NOMO-1 (cell line): Measurements from ENCODE around the gene UPF3A.
"Not testable (repeated sequence)": the region's sequence is repeated elsewhere in the genome, so short reads cannot be mapped to it uniquely, and the experiment has no call there.

Experiments
- DNase-seq, 2 experiments: peaks; one replicate each; lab custom pipeline; 2025; ENCODE audit not compliant: unreplicated experiment in 2 of 2; lab: John Stamatoyannopoulos, UW

UPF3A gene

DNA sequence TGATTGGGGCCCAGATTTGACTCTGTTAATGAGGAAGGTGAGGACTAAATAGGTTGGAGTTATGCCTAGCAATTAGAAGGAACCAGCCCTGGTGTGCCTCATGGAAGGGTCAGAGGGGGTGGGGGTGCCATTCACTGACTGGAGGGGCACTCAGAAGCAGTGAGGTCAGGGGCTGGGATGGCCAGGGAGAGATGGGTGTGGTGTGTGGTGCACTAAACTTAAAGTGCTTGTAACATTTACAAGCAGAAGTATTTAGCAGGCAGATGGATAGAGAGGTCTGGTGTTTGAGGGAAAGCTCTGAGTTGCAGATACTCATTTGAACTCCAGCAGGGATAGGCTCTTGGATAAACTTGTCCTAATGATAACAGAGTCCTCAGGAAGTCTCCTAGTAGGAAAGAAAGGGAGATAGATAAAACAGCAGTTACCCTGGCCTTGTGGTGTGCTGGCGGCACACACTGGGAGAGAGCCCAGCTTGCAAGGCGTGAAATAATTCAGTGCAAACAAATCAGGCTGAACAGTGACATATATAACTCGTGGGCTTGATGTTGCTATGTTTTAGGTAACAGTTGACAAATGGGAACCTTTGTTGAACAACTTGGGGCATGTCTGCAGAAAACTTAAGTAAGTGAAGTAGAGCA lies 20.0 kb upstream of the UPF3A start:
- DNase-seq, result no peak

DNA sequence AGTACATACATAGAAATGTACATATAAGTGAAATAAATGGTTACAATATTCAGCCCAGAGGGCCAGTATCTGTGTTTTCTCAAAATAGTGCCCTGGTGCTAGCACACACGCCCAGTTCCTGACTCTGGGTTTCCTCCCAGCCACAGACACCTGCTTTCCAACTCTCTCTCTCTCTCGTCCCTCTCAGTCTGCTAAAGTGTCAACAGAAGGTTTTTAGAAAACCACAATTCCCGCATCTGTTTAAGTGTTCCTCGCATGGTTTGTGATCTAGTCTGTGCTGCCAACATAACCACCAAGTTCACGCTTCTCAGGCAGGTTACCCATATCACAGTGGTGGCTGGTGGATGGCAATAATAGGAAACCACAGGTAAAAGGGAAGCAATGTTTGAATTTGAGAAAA lies 17.8 kb upstream of the UPF3A start:
- no peak for DNase-seq

GRCh38 chr13:114264313-114264712 lies 17.1 kb upstream of the UPF3A start:
- not testable (repeated sequence) for DNase-seq

GRCh38 chr13:114264886-114265611 lies 16.4 kb upstream of the UPF3A start:
- DNase-seq, result no peak

- DNase-seq, result no peak
Measured at GRCh38 chr13:114266241-114266640, 15.2 kb upstream of the UPF3A start.

DNA sequence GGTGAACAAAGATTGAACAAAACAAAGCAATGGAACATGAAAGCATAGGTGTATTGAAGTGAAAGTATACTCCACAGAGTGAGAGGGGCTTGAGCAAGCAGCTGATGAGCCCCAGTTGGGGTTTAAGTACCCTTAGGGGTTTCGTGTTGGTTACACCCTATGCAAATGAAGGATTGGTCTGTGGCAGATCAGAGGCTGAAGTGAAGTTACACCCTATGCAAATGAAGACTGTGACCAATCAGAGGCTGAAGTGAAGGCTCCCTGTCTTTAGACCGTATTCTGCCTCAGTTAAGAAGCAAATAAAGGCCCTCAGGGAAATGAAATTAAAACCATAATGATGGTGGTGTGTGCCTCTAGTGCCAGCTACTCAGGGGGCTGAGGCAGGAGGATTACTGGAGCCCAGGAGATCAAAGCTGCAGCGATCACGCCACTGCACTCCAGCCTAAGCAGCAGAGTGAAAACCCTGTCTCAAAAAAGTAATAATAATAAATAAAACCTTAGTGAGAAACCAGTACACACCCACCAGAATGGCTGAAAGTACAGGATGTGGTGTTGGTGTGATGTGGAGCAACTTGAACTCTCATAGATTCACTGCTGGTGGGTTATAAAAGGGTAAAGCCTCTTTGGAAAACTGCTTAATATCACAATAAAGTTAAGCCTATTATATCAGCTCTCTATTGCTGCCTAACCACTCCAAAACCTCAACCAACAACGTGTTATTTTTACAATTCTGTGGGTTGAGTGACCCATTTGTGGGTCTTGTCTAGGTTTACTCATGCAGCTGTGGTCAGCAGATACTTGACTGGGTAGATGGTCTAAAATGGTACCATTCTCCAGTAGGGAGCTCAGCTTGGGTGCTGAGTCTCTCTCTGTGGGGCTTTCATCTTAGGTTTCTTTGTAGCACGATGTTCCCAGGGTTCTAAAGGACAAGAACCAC lies 12.8 kb upstream of the UPF3A start:
- no peak for DNase-seq

DNA sequence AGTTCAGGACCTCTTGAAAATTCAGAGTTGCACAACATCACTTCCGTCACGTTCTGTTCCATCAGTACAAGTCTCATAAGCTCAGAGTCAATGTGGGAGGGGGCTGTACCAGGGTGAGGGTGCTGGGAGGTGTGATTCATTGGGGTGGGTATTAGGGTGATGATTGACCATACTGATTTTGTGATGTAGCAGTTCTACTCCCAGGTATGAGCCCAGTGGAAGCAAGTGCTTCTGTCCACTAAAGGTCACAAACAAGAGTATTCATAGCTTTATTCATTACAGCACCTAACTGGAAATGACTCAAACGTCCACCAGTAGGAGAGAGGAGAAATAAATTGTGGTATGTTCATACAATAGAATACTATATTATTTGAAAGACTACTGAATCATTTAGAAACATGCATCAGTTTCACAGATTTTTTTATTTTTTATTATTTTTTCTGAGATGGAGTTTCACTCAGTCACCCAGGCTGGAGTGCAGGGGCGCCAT lies 12.1 kb upstream of the UPF3A start:
- DNase-seq, result no peak

DNA sequence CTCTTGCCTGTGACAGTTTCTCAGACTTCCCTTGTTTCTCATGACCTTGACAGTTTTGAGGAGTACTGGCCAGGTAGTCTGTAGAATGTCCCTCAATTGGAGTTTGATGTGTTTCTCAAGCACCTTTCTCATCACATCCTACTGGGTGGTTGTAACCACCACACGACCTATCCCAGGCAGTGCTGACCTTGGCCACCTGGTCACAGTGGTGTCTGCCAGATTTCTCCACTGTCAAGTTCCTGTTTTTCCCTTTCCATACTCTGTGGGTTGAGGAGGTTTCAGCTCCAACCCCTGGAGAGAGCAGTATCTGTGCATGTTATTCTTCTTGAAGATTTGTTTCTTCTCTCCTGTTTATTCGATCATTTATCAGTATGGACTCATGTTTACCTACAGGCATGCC lies 8.4 kb upstream of the UPF3A start:
- DNase-seq, result no peak

- DNase-seq, result no peak
Measured at GRCh38 chr13:114275304-114275703, 6.1 kb upstream of the UPF3A start.

- DNase-seq, result no peak
Measured at GRCh38 chr13:114279146-114279545, 2.3 kb upstream of the UPF3A start.

DNA sequence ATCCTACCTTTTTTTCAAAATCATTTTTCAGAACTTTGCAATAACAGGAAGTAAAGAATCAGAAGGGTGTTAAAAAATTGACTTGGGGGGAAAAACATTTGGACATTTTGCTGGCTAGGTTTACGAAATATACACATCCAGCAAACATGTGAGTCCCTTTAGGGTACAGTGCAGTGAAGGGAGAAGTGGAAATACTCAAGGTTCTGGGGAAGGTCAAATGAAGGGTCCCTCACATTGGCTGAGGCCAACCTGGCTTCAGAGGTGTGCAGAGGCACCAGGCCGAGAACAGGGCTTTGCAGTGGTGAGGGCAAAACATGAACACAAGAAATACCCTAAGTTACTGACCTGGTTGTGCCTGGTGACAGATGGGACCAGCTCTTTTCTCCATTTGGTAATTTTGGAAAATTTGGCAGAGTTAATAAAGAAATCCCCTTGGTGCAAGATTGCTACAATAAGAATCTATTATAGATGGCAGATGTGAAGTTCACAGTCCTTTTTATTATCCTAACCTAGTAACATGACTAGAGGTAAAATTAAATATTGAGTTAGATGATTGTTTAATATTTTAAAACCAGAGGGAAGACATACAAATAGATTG lies 1.5 kb upstream of the UPF3A start:
- DNase-seq, result no peak

DNA sequence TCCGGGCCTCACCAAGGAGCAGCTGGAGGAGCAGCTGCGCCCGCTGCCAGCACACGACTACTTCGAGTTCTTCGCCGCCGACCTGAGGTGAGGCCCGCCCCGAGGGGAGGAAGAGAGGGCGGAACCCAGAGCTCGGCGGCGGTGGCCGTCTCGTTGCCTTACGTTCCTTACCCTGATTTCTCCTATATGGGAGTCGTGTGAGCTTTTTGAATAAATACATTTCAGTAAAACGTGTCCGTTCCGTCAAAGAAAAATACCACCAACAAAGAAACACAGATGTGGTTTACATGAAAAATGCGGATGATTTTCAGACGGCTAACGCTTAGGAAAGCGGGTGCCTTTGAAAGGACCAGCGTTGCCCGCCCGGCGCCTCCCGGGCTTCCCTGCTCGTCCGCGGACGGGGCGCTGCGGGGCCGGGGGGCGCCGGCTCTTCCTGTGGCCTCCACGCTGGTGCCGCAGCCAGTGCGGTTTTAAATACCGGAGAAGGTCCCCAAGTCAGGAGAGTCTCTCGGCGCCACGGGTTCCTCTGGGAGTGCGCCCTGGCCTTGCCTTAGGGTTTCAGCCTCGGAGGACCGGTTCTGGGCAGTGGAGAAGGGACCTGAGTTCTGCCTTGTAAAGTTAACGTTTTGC lies 755 bp downstream of the UPF3A start:
- DNase-seq, result peak; percentile 69 to 71

- DNase-seq, result no peak
Measured at GRCh38 chr13:114283576-114283975, 2.2 kb downstream of the UPF3A start.

DNA sequence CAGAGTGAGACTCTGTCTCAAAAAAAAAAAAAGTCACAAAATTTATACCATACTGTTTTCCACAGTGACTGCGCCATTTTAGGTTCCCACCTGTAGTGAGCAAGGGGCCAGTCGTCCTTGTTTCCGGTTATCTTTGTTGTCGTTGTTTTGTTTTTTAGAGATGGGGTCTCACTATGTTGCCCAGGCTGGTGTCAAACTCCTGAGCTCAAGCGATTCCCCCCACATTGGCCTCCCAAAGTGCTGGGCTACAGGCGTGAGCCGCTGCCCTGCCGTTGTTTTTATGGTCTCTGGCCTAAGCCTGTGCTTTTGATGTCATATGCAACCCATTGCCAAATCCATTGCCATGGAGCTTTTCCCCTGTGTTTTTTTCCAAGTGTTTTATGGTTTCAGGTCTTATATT lies 3.3 kb downstream of the UPF3A start:
- DNase-seq, result no peak

GRCh38 chr13:114285166-114285808 lies 3.9 kb downstream of the UPF3A start:
- no peak for DNase-seq

DNA sequence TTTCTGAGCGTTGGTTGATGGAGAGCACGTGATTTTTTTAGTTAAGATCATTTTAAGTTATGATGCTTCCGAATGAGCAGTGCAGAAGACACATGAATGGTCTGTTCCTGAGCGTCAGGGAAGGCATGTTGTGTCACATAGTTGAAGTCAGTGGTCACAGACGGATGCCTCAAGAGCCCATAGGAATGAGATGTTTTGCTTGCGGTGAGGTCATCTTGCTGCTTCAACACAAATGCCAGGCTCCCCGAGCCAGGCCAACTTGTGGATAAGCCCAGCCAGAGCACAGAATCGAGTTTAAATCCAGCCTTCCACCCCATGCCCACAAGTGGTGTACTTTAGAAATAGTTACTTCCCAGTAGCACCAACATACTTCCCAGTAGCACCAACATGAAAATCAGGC lies 5.4 kb downstream of the UPF3A start:
- no peak for DNase-seq

GRCh38 chr13:114288157-114288591 lies 6.8 kb downstream of the UPF3A start:
- no peak for DNase-seq

- no peak for DNase-seq
Measured at GRCh38 chr13:114296448-114296847, 15.0 kb downstream of the UPF3A start.

- DNase-seq, result no peak
Measured at GRCh38 chr13:114296902-114297301, 15.5 kb downstream of the UPF3A start.

- DNase-seq, result no peak
Measured at GRCh38 chr13:114298866-114299265, 17.5 kb downstream of the UPF3A start.
